ENCODE measurements around the gene MYRF.

MYRF gene

GRCh38 chr11:61749591-61750217 is 2.7 kb upstream of the MYRF start:
- Histone ChIP-seq H3K27me3 (ENCODE audit: insufficient read depth, low read length) (no peaks in the 10 kb centered on the region), H3K4me3 (ENCODE audit: low read length) (no peak overlapping the region), H3K9me3 (ENCODE audit: low read length) (no peaks in the 10 kb centered on the region), H3K4me1 (ENCODE audit: insufficient read depth, low read length) (peaks cover 43% of the 10 kb centered on the region), H3K36me3 (ENCODE audit: insufficient read depth, low read length) (peaks cover 1% of the 10 kb centered on the region), H2AFZ (ENCODE audit: low read depth, low read length) (peak overlapping the region; percentile 48)

DNA sequence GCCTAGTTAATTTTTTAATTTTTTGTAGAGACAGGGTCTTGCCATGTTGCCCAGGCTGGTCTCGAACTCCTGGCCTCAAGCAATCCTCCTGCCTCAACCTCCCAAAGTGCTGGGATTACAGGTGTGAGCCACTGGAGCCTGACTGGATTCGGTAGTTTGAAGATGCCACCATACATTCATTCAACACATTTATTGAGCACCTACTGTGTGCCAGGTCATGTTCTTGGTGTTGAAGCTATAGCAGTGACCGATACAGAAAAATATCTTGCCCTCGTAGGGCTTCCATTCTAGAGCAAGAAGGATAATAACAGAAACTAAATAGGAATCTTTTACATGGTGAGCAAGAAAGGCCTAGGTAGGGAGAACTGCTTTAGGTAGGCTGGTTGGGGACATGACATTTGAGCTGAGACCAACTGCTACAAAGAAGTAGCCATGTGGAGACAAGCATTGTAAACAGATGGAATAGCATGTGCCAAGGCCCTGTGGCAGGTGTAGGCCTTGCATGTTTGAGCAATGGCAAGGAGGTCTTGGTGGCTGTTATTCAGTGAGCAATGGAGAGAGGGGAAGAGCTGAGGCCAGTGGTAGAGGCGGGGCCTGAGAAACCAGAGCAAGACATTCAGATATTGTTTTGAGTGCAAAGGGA is 1.7 kb upstream of the MYRF start:
- Histone ChIP-seq H2AFZ (ENCODE audit: low read depth, low read length) (no peak overlapping the region), H3K9me3 (ENCODE audit: low read length) (no peaks in the 10 kb centered on the region), H3K4me1 (ENCODE audit: insufficient read depth, low read length) (peaks cover 38% of the 10 kb centered on the region), H3K36me3 (ENCODE audit: insufficient read depth, low read length) (no peaks in the 10 kb centered on the region), H3K27me3 (ENCODE audit: insufficient read depth, low read length) (no peaks in the 10 kb centered on the region), H3K4me3 (ENCODE audit: low read length) (no peak overlapping the region)

DNA sequence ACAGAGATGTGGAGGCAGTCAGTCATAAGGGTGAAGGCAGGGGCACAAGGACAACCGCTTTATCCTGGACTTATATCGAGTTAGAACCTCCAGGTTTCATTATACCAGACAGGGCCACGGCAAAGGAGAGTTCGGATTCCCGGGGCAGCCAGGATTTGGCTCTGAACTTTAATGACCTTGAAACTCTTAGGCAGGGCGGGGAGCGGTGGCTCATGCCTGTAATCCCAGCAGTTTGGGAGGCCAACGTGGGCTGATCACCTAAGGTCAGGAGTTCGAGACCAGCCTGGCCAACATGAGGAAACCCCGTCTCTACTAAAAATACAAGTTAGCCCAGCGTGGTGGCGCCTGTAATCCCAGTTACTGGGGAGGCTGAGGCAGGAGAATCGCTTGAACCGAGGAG is 1.1 kb upstream of the MYRF start:
- H3K27me3 ChIP-seq (ENCODE audit: insufficient read depth, low read length) = no peaks in the 10 kb centered on the region
- no peak overlapping the region for H2AFZ ChIP-seq (ENCODE audit: low read depth, low read length)
- H3K4me1 ChIP-seq (ENCODE audit: insufficient read depth, low read length) = peaks cover 31% of the 10 kb centered on the region
- H3K4me3 ChIP-seq (ENCODE audit: low read length) = no peak overlapping the region
- no peaks in the 10 kb centered on the region for H3K9me3 ChIP-seq (ENCODE audit: low read length)
- no peaks in the 10 kb centered on the region for H3K36me3 ChIP-seq (ENCODE audit: insufficient read depth, low read length)

DNA sequence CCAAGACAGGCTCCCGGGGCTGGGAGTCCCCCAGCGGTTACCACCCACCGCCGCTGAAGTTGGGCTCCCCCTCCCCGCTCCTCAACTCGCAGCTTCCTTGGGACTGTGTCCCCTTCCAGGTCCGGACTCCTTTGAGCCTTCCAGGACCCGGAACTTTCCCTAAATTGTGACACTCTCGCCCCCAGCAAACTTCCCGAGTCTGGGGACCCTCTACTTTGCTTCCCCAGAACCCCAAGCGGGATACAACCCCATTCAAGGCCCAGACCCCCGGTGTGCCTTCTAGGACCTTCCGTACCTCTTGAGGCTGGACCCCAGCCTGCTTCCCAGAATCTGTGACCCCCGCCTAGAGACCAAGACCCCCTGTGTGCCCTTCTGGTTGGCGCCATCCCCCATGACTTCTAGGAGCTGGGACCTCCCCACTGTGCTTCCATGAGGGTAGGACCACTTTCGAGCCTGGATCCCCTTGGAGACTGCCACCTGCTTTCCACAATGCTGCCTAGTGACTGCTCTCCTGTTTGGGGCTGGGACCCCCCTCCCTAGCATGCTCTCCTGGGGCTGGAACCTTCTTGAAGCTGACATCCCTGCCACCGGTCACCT is 587 bp downstream of the MYRF start:
- Histone ChIP-seq H3K4me3 (ENCODE audit: low read length) (peak overlapping the region; percentile 50), H2AFZ (ENCODE audit: low read depth, low read length) (peak overlapping the region; percentile 60), H3K4me1 (ENCODE audit: insufficient read depth, low read length) (peaks cover 24% of the 10 kb centered on the region)

GRCh38 chr11:61753672-61754071 is 1.2 kb downstream of the MYRF start:
- Histone ChIP-seq H3K4me1 (ENCODE audit: insufficient read depth, low read length) (peaks cover 18% of the 10 kb centered on the region), H3K27me3 (ENCODE audit: insufficient read depth, low read length) (no peaks in the 10 kb centered on the region), H2AFZ (ENCODE audit: low read depth, low read length) (no peak overlapping the region), H3K36me3 (ENCODE audit: insufficient read depth, low read length) (no peaks in the 10 kb centered on the region), H3K9me3 (ENCODE audit: low read length) (no peaks in the 10 kb centered on the region), H3K4me3 (ENCODE audit: low read length) (no peak overlapping the region)

More for the DNA sequence above, 587 bp downstream of the MYRF start:
- Histone ChIP-seq H3K9me3 (ENCODE audit: low read length) (no peaks in the 10 kb centered on the region), H3K27me3 (ENCODE audit: insufficient read depth, low read length) (no peaks in the 10 kb centered on the region), H3K36me3 (ENCODE audit: insufficient read depth, low read length) (no peaks in the 10 kb centered on the region)

DNA sequence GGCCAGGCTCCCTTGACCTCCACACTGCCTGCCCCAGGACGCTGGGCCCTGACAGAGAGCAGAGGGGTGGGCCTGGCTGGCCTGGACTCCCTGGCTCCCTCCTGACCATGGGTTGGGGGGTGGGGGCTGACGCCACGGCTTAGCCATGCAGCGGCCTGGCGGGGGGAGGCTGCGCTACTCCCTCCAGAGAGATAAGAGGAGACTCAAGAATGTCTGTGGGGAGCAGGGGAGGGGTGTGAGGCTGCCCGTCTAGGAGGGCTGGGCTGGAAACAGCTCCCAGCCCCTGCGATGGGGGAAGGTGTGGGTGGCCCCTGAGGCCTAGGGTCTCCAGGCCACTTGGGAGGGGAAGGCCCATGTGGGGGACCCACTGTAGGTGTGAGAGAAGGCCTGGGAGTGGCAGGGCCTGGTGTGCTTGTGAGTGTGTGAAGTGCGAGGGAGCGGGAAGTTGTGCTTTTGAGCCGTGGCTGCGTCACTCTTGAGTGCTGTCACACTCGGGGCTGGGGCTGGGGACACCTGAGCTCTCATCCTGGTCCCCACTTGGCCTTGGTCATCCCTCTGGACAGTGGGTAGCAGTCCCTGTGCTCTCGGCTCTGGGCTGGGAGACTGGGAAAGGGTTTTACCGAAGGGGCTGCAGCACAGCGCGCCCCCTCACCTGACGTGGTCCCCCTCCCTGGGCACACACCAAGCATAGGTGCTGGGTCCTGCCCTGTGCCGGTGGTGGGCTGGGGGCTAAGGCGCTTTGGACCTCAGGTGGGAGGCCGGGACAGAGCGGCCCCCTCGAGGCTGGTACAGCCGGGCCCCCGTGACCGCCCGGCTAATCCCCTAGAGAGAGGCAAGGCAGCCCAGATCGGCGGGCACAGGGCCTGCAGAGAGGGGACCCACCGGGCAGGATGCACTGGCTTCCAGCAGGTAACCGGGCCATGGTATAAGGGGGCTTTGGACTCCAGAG is 2.4 kb downstream of the MYRF start:
- H3K4me3 ChIP-seq (ENCODE audit: low read length) = no peak overlapping the region
- H3K9me3 ChIP-seq (ENCODE audit: low read length) = no peaks in the 10 kb centered on the region
- H3K36me3 ChIP-seq (ENCODE audit: insufficient read depth, low read length) = no peaks in the 10 kb centered on the region
- H3K4me1 ChIP-seq (ENCODE audit: insufficient read depth, low read length) = peaks cover 7% of the 10 kb centered on the region
- no peaks in the 10 kb centered on the region for H3K27me3 ChIP-seq (ENCODE audit: insufficient read depth, low read length)
- H2AFZ ChIP-seq (ENCODE audit: low read depth, low read length) = no peak overlapping the region

DNA sequence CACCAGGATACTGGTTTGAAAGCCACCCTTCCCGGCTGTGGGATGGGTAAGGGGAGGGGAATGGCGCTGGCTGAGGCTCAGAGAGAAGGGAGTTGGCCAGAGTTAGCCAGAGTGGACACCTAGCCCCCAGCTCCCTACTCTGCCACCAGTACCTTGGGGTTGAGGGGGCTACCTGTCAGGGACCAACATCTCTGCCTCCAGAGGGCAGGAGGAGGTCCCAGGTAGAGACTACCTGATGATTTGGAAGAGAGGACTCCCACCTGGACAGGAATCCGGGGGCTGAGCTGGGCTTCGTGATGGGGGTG is 3.7 kb downstream of the MYRF start:
- Histone ChIP-seq H2AFZ (ENCODE audit: low read depth, low read length) (no peak overlapping the region), H3K9me3 (ENCODE audit: low read length) (no peaks in the 10 kb centered on the region), H3K4me1 (ENCODE audit: insufficient read depth, low read length) (peaks cover 3% of the 10 kb centered on the region), H3K27me3 (ENCODE audit: insufficient read depth, low read length) (no peaks in the 10 kb centered on the region), H3K4me3 (ENCODE audit: low read length) (no peak overlapping the region), H3K36me3 (ENCODE audit: insufficient read depth, low read length) (no peaks in the 10 kb centered on the region)

DNA sequence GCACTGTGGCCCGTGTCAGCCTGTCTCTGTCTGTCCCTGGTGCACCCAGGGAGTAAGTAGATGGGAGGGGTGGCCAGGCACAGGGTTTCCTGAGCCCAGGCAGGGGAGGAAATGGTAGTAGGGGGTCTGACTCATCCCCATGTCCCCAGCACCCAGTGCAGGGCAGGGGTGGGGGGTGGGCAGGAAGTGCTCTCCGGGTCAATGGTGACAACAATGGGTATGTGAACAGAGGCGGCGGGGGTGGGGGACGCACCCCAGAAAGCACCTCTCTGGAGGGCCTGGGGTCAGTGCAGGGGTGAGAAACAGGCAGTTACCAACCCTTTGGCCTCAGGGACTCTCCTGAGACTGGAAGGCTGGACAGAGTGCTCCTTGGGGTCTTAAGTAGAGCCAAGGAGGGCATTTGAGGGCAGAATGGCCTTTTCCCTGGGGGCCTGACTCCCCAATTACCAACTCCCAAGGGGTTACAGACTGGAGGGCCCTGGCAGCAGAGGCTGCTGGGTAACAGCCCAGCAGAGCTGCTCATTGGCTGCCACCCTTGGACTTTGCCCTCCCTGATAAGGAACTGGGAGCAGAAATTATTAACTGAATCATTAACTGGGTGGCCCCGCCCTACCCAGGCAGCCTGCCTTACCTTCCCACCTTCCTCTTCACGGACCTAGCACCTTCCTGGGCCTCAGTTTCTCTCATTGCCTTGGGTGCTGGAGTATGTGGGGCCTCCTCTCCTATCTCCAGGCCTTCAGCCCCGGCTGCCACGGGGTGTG is 4.2 kb downstream of the MYRF start:
- Histone ChIP-seq H3K4me3 (ENCODE audit: low read length) (no peak overlapping the region), H2AFZ (ENCODE audit: low read depth, low read length) (no peak overlapping the region), H3K36me3 (ENCODE audit: insufficient read depth, low read length) (no peaks in the 10 kb centered on the region), H3K9me3 (ENCODE audit: low read length) (no peaks in the 10 kb centered on the region), H3K27me3 (ENCODE audit: insufficient read depth, low read length) (no peaks in the 10 kb centered on the region), H3K4me1 (ENCODE audit: insufficient read depth, low read length) (peaks cover 3% of the 10 kb centered on the region)

DNA sequence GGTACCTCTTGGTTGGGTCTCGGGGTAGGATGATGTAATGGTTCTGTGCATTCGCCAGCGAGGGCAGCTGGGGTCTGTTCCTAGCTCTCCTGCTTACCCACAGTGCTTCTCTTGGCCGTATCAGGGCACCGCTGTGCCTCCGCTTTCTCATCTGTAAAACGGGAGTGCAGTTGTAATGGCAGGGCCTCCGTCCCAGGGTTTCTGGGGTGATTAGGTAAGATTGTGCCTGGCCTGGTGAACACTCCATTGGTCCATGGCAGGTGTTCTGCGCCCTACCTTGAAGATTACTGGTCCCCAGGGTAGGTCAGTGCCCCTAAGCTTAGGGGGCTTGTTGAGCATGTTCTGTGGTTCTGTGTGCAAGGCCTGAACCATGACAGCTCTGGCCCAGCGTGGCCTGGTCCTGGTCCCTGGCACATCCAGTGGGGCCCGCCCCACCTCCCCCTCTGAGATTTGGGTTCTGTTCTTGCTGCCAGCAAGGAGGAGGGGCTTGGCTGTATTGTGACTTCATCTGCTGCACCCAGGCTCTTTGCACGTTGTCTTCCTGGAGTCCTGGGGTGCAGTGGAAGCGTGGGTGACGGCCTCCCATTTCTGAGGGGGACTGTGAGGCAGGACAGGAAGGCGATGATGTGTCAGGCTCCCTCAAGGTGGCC is 4.9 kb downstream of the MYRF start:
- no peaks in the 10 kb centered on the region for H3K36me3 ChIP-seq (ENCODE audit: insufficient read depth, low read length)
- H3K4me1 ChIP-seq (ENCODE audit: insufficient read depth, low read length) = peaks cover 3% of the 10 kb centered on the region
- H3K4me3 ChIP-seq (ENCODE audit: low read length) = no peak overlapping the region
- no peak overlapping the region for H2AFZ ChIP-seq (ENCODE audit: low read depth, low read length)
- no peaks in the 10 kb centered on the region for H3K9me3 ChIP-seq (ENCODE audit: low read length)
- H3K27me3 ChIP-seq (ENCODE audit: insufficient read depth, low read length) = no peaks in the 10 kb centered on the region

DNA sequence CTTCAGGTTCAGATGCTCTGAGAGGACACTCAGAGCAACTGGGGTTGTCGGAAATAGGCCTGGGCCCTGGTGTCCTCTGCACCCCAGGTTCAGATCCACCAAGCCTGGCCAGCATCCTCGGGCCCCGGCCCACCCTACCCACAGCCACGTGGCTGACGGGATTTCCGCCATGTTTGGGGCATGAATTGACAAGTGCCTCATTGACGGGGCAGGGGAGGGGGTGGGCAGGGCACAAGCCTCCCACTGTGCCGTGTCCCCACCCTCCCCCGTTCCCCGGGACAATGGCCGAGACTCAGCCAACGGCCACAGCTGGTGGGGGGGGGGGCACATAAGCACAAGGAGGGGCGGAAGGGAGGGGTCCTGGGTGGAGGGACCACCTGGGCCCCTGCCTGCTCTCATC is 8.5 kb downstream of the MYRF start:
- H3K27me3 ChIP-seq (ENCODE audit: insufficient read depth, low read length) = no peaks in the 10 kb centered on the region
- no peaks in the 10 kb centered on the region for H3K9me3 ChIP-seq (ENCODE audit: low read length)
- H3K4me3 ChIP-seq (ENCODE audit: low read length) = no peak overlapping the region
- H3K36me3 ChIP-seq (ENCODE audit: insufficient read depth, low read length) = no peaks in the 10 kb centered on the region
- peaks cover 5% of the 10 kb centered on the region for H3K4me1 ChIP-seq (ENCODE audit: insufficient read depth, low read length)
- H2AFZ ChIP-seq (ENCODE audit: low read depth, low read length) = no peak overlapping the region

DNA sequence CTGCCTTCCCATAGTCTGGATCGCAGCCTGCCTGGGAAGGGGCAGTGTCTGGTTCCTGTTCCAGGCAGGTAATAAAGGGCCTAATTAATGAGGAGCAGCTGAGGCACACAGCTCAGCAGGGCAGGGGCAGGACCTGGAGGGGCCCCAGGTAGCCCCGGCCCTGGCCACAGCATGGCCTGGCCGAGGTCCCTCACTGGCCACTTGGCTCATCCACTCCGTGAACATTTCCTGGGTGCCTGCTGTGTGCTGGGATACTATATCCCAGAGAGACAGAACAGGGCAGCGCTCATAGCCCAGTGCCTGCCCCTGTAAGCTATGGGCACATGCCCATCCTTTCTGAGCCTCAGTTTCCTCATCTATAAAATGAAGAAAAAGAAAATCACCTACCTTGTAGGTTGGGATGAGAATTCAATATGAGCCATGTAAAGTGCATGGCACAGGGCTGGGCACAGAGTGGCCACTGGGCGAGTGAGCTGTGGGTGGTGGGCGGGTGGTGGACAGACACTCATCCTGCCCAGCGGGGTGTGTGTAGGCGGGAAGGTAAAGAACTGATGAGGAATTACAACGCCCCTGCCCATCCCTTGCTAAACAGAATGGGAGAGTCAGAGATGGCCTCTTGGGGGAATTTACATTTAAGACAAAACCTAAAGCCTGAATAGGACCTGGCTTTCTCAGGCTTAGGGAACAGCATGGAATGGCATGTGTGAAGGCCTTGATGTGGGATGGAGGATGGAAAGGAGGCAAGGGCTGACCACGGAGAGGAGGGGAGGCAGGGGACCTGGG is 9.2 kb downstream of the MYRF start:
- H3K36me3 ChIP-seq (ENCODE audit: insufficient read depth, low read length) = no peaks in the 10 kb centered on the region
- peaks cover 8% of the 10 kb centered on the region for H3K4me1 ChIP-seq (ENCODE audit: insufficient read depth, low read length)
- no peaks in the 10 kb centered on the region for H3K9me3 ChIP-seq (ENCODE audit: low read length)
- H3K27me3 ChIP-seq (ENCODE audit: insufficient read depth, low read length) = no peaks in the 10 kb centered on the region
- no peak overlapping the region for H2AFZ ChIP-seq (ENCODE audit: low read depth, low read length)
- H3K4me3 ChIP-seq (ENCODE audit: low read length) = no peak overlapping the region

DNA sequence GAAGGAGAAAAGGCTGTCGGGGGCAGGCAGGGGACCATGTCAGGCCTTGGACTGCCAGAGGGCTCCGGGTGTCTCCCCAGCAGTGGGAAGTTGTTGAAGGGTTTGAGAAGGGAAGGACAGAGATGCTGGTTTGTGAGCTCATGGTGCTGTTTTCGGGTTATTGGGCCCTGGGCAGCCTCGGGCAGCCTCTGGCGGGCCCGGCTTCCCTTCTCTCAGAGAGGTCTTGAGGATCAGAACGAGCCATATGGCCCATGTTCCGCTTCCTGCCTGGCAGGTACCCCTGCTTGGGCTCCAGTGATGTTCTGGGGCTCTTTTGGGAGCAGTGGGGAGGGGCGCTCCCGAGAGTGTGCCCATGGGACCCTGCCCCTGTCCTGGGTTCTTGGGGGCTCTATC is 9.8 kb downstream of the MYRF start:
- peaks cover 8% of the 10 kb centered on the region for H3K4me1 ChIP-seq (ENCODE audit: insufficient read depth, low read length)
- H3K27me3 ChIP-seq (ENCODE audit: insufficient read depth, low read length) = no peaks in the 10 kb centered on the region
- no peak overlapping the region for H3K4me3 ChIP-seq (ENCODE audit: low read length)
- no peaks in the 10 kb centered on the region for H3K9me3 ChIP-seq (ENCODE audit: low read length)
- H2AFZ ChIP-seq (ENCODE audit: low read depth, low read length) = no peak overlapping the region
- no peaks in the 10 kb centered on the region for H3K36me3 ChIP-seq (ENCODE audit: insufficient read depth, low read length)

Data from neuron (in vitro differentiated cells).